ENCODE data around the gene PATE1.

The PATE1 gene

GRCh38 chr11:125768336-125769046, 22.4 kb downstream of the PATE1 start:
- DNase-seq (ENCODE audit: insufficient read length, low spot score) = no peak
- no peak for TF ChIP-seq CTCF (IDR thresholded peaks at IDR 0.05; ENCODE audit: insufficient read depth, missing control alignments)
- no peak for FAIRE-seq

- no peak for TF ChIP-seq CTCF (IDR thresholded peaks at IDR 0.05; ENCODE audit: insufficient read depth, missing control alignments)
- no peak for DNase-seq (ENCODE audit: insufficient read length, low spot score)
- FAIRE-seq = no peak
Observed at GRCh38 chr11:125770583-125770982, 24.5 kb downstream of the PATE1 start.

GRCh38 chr11:125772834-125773505, 26.9 kb downstream of the PATE1 start:
- no peak for FAIRE-seq
- TF ChIP-seq CTCF (IDR thresholded peaks at IDR 0.05; ENCODE audit: insufficient read depth, missing control alignments) = no peak
- no peak for DNase-seq (ENCODE audit: insufficient read length, low spot score)

- no peak for FAIRE-seq
- TF ChIP-seq CTCF (IDR thresholded peaks at IDR 0.05; ENCODE audit: insufficient read depth, missing control alignments) = no peak
- DNase-seq (ENCODE audit: insufficient read length, low spot score) = no peak
Observed at GRCh38 chr11:125773516-125773915, 27.4 kb downstream of the PATE1 start.

- DNase-seq (ENCODE audit: insufficient read length, low spot score) (no peak), FAIRE-seq (no peak)
- TF ChIP-seq CTCF (IDR thresholded peaks at IDR 0.05; ENCODE audit: insufficient read depth, missing control alignments) = no peak
Observed at GRCh38 chr11:125777309-125777708, 31.2 kb downstream of the PATE1 start.

- no peak for TF ChIP-seq CTCF (IDR thresholded peaks at IDR 0.05; ENCODE audit: insufficient read depth, missing control alignments)
- no peak for FAIRE-seq
- no peak for DNase-seq (ENCODE audit: insufficient read length, low spot score)
Observed at GRCh38 chr11:125778728-125779127, 32.6 kb downstream of the PATE1 start, which contains the start of gene PATE2. Gene PATE2 (minus strand): TSS chr11:125778828. CDS start chr11:125778773, 55 bp downstream.

GRCh38 chr11:125784678-125785077, 38.6 kb downstream of the PATE1 start:
- DNase-seq (ENCODE audit: insufficient read length, low spot score) (no peak), FAIRE-seq (no peak)
- TF ChIP-seq CTCF (IDR thresholded peaks at IDR 0.05; ENCODE audit: insufficient read depth, missing control alignments) = no peak

Data from D721Med (cell line).